Measurements from ENCODE around the gene KCNE1.

KCNE1 gene

DNA sequence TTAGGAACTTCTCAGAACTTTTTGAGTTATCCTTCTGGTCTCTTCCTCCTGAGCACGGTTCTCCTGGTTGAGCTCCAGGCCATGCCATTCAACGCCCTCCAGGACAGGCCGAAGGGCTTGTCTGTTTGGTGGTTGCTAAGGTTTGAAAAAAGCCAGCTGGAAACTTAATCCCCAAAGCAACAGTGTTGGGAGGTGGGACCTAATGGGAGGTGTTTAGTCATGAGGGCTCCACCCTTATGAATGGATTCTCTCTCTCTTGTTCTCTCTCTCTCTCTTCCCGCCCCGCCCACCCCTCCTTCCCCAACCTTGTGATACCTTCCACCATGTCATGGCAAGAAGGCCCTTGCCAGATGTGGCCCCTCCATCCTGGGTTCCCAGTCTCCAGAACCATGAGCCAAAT lies 829 bp downstream of the KCNE1 start:
- TF ChIP-seq, protein P1, sequence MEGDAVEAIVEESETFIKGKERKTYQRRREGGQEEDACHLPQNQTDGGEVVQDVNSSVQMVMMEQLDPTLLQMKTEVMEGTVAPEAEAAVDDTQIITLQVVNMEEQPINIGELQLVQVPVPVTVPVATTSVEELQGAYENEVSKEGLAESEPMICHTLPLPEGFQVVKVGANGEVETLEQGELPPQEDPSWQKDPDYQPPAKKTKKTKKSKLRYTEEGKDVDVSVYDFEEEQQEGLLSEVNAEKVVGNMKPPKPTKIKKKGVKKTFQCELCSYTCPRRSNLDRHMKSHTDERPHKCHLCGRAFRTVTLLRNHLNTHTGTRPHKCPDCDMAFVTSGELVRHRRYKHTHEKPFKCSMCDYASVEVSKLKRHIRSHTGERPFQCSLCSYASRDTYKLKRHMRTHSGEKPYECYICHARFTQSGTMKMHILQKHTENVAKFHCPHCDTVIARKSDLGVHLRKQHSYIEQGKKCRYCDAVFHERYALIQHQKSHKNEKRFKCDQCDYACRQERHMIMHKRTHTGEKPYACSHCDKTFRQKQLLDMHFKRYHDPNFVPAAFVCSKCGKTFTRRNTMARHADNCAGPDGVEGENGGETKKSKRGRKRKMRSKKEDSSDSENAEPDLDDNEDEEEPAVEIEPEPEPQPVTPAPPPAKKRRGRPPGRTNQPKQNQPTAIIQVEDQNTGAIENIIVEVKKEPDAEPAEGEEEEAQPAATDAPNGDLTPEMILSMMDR (conservative IDR thresholded peaks at IDR 0.05): no peak
- H3K27ac ChIP-seq: no peak overlapping the region

DNA sequence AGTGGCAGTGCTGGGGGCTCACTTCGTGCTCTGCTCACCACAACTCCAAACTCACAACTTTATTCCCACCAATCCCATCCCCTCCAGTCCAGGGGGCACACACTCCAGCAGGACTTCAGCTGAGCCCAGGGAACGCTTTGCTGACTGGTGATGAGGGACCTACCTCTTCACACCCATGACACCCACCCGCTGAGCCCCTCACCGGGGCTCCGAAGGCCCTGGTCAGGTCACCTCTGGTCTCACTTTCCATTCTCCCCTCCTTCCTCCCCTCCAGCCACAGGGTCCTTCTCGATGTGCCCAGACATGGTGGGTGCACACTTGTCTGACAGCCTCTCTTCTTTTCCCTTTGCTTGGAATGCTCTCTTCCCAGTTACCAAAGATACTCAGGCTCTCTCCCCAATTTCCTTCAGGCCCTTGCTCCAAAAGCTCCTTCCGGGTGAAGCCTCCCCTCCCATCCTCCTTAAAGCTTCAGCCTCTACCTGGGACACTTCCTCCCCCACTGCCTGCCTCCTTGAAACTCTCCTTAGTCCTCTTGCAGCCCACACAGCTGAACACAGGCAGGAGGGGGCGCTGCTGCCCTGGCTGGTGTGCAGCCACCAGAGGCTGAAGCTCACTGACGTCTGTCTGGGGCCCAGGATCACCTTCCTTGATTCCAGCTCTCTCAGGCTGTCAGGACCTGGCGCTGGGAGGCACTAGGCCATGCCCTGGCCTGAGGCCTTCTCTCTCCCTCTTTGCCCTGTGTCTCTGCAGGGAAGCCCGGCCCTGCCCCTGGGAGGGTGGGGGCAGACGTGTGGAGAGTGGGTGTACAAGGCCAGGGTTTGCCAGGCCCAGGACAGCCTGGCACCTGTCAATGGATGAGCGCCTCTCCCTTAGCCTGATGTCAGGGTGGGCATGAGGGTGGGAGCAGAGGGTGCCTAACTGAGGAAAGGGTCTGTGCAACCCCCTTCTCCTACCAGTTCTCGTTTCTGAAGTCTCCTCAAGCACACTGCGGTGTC lies 1.6 kb downstream of the KCNE1 start:
- TF ChIP-seq, protein P1 (conservative IDR thresholded peaks at IDR 0.05): no peak; the same call in 1 of the 2 replicates
- H3K27ac ChIP-seq: no peak overlapping the region

DNA sequence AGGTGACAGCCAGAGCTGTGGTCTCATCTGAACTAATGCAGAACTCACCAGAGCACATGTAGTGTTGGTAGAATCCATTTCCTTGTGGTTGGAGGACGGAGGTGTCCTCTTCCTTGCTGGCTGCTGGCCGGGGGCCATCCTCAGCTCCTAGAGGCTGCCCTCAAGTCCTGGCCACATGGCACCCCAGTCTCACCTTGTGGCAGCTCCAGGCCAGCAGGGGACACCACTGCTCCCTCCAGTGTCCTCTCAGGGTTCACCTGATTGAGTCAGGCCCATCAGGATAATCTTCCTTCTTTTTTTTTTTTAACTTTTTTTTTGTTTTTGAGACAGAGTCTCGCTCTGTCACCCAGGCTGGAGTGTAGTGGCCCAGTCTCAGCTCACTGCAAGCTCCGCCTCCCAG lies 2.9 kb downstream of the KCNE1 start:
- TF ChIP-seq, protein P1 (conservative IDR thresholded peaks at IDR 0.05): no peak; the same call in 1 of the 2 replicates
- no peak overlapping the region for H3K27ac ChIP-seq

DNA sequence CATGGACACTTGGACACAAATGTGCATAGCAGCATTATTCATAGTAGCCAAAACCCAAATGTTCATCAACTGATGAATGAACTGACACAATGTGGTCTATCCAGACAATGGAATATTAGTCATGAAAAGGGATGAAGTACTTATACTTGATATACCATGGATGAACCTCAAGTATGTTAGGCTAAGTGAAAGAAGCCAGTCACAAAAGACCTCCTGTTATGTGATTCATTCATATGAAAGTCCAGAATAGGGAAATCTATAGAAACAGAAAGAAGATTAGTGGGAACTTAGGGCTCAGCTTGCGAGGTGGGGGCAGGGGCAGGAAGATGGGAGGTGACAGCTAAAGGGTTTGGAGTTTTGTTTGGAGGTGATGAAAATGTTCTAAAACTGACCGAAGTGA lies 7.4 kb downstream of the KCNE1 start:
- H3K27ac ChIP-seq: no peak overlapping the region
- TF ChIP-seq, protein P1 (conservative IDR thresholded peaks at IDR 0.05): no peak

DNA sequence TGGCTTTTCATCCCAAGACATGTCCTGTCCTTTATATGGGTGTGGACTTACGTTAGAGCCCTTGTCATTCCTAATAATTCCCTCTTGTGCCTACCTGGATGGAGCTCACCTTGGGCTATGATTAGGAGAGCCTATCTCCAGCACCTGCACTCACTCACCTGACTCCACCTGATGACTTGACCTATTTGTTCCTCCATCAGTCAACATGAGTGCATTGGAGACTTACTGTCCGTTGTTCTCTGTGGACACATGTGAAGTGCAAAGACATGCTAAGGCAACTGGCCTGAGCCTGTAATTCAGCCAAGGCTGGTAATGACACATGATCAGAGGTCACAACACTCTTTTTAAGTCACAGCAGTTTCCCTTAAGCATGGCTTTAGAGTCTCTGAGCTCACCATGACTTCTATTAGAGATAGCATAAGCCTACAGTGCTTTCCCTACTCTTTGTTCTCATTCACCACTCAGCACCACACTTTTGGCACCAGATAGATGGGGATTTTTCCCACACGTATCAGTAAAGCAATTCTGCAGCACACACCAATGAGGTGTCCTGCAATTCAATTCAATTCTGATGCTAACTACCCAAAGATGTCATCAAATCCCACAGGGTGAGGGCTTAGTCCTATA lies 9.4 kb downstream of the KCNE1 start:
- TF ChIP-seq, protein P1 (conservative IDR thresholded peaks at IDR 0.05): no peak
- no peak overlapping the region for H3K27ac ChIP-seq

DNA sequence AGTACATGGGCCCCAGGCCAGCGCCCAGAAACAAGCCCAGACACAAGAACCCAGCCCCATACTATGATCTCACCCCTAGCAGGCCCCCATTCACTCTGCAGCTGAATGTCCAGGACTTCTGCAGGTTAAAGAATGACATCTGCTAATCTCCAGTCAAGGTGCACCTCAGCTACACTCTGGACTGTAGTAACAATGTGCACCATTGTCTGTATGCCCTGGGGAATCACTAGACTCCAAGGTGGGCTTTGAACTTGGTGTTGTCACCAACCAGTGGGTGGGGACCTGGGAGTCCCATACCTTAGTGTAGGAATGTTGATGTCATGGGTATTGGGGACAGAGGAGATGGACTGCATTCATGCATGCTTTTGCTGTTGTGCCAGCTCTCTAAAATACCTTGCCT lies 10.3 kb downstream of the KCNE1 start:
- no peak overlapping the region for H3K27ac ChIP-seq
- TF ChIP-seq, protein P1 (conservative IDR thresholded peaks at IDR 0.05): no peak

DNA sequence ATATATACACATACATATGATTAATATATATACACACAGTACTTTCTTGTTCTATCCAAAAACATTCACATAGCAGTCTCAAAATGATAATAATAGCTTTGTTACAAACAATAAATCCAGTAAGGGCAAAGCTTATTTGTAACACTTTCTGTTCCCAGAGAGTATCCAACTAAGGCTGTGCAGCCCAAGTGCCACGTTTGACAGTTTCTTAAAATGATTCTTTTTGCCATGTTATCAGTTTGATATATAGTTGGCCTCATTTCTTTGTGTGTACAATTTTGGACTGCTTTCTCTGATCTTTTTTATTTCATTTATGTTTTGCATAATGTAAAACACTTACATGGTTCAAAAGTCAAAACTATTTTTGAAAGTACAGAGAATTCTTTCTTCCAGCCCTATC lies 11.8 kb downstream of the KCNE1 start:
- TF ChIP-seq, protein P1 (conservative IDR thresholded peaks at IDR 0.05): no peak
- no peak overlapping the region for H3K27ac ChIP-seq

Data from VCaP (cell line).